ENCODE results near the gene TMCC3. TPM values are rescaled to one million over a fixed set of nuclear protein-coding genes. Genes with fewer than 3 reads are reported as not detected.

Gene TMCC3
- total RNA-seq, 1 experiment from 2014 or later: 1.9 TPM

GRCh38 chr12:94643606-94644005 is 6.8 kb downstream of the TMCC3 start:
- no TSS peak for BruUV-seq (replicated peaks)
- H3K9me3 Mint-ChIP-seq (ENCODE audit: unreplicated experiment): no peaks in the 10 kb centered on the region
- peak overlapping the region; percentile 62 for H3K4me3 Mint-ChIP-seq (ENCODE audit: unreplicated experiment)
- peaks cover 27% of the 10 kb centered on the region for H3K4me1 Mint-ChIP-seq (ENCODE audit: insufficient read depth, unreplicated experiment)
- ChIA-PET POLR2A (interaction anchor here (0.5 to 1.7 kb wide), 5 partner anchors 13 to 515 kb away, joined by 3 to 6 read pairs (median 3); no protein-coding TSS in a partner anchor), CTCF (interaction anchor here (0.6 to 0.7 kb wide), 2 partner anchors 112 to 1155 kb away, joined by 3 to 4 read pairs; no protein-coding TSS in a partner anchor)
- H3K36me3 Mint-ChIP-seq (ENCODE audit: insufficient read depth, unreplicated experiment): no peaks in the 10 kb centered on the region
- no peak for TF ChIP-seq CTCF (IDR thresholded peaks at IDR 0.05; ENCODE audit: unreplicated experiment)
- DNase-seq (ENCODE audit: unreplicated experiment): peak; percentile 18
- no peaks in the 10 kb centered on the region for H3K27me3 Mint-ChIP-seq (ENCODE audit: insufficient read depth, unreplicated experiment)
- H3K27ac Mint-ChIP-seq (ENCODE audit: low read depth, unreplicated experiment): peak overlapping the region; percentile 77
- intact Hi-C loops (cut with micrococcal nuclease): loop anchor here (1.0 to 5.0 kb wide), 5 partner anchors 24 to 119 kb away; no protein-coding TSS in a partner anchor

- TF ChIP-seq CTCF (IDR thresholded peaks at IDR 0.05; ENCODE audit: unreplicated experiment): no peak
- Mint-ChIP-seq H3K27me3 (ENCODE audit: insufficient read depth, unreplicated experiment) (no peaks in the 10 kb centered on the region), H3K27ac (ENCODE audit: low read depth, unreplicated experiment) (peak overlapping the region; percentile 85), H3K36me3 (ENCODE audit: insufficient read depth, unreplicated experiment) (no peaks in the 10 kb centered on the region), H3K4me3 (ENCODE audit: unreplicated experiment) (no peak overlapping the region), H3K4me1 (ENCODE audit: insufficient read depth, unreplicated experiment) (peaks cover 29% of the 10 kb centered on the region), H3K9me3 (ENCODE audit: unreplicated experiment) (no peaks in the 10 kb centered on the region)
- POLR2A ChIA-PET: interaction anchor here (0.5 to 1.7 kb wide), 5 partner anchors 19 to 715 kb away, joined by 3 to 11 read pairs (median 3); no protein-coding TSS in a partner anchor
- intact Hi-C loops (cut with micrococcal nuclease): loop anchor here (5.0 kb wide), 1 partner anchor 121 kb away; no protein-coding TSS in a partner anchor
- DNase-seq (ENCODE audit: unreplicated experiment): no peak
- CTCF ChIA-PET: no interaction called here
- no TSS peak for BruUV-seq (replicated peaks)
These were observed 9.1 kb downstream of the TMCC3 start for GRCh38 chr12:94641283-94641682.

DNA sequence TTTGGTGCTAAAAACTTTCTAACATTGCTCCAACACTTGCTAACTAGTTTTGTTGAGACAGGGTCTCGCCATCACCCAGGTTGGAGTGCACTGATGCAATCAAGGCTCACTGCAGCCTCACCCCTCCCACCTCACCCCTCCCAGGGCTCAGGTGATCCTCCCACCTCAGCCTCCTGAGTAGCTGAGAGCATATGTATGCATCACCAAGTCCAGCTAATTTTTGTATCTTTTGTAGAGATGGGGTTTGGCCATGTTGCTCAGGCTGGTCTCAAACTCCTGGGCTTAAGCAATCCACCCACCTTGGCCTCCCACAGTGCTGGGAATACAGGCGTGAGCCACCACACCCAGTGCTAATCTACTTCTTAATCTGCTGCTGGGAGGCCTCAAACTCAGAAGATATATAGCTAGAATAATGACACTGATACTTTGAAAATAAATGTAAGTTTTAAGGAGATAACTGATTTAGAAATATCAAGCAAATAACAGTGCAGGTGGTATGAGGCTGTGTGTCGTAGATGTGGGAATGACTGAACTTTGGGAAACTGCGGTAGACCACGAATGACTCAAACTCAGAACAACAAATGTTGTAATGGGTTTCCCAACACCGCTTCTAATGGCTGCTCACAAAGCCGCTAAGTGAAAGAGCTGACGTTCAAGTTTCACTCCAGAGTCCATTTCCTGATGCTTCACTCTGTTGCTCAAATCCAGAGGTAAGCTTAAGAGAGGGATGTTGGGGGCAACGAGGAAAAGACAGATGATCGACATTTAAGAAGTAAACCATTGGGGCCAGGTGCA is 10.0 kb downstream of the TMCC3 start:
- intact Hi-C loops (cut with micrococcal nuclease): loop anchor here (1.0 to 5.0 kb wide), 2 partner anchors 21 to 122 kb away; no protein-coding TSS in a partner anchor
- H3K4me1 Mint-ChIP-seq (ENCODE audit: insufficient read depth, unreplicated experiment): peaks cover 29% of the 10 kb centered on the region
- H3K9me3 Mint-ChIP-seq (ENCODE audit: unreplicated experiment): no peaks in the 10 kb centered on the region
- ChIA-PET POLR2A (interaction anchor here (0.5 to 2.0 kb wide), 7 partner anchors 18 to 714 kb away, joined by 3 to 11 read pairs (median 3); no protein-coding TSS in a partner anchor), CTCF (interaction anchor here (0.6 to 1.3 kb wide), 2 partner anchors 17 to 38 kb away, joined by 3 to 4 read pairs; no protein-coding TSS in a partner anchor)
- H3K27me3 Mint-ChIP-seq (ENCODE audit: insufficient read depth, unreplicated experiment): no peaks in the 10 kb centered on the region
- BruUV-seq (replicated peaks): no TSS peak
- H3K4me3 Mint-ChIP-seq (ENCODE audit: unreplicated experiment): peak overlapping the region; percentile 4
- H3K36me3 Mint-ChIP-seq (ENCODE audit: insufficient read depth, unreplicated experiment): no peaks in the 10 kb centered on the region
- DNase-seq (ENCODE audit: unreplicated experiment): peak; percentile 96
- no peak for TF ChIP-seq CTCF (IDR thresholded peaks at IDR 0.05; ENCODE audit: unreplicated experiment)
- H3K27ac Mint-ChIP-seq (ENCODE audit: low read depth, unreplicated experiment): peak overlapping the region; percentile 85

DNA sequence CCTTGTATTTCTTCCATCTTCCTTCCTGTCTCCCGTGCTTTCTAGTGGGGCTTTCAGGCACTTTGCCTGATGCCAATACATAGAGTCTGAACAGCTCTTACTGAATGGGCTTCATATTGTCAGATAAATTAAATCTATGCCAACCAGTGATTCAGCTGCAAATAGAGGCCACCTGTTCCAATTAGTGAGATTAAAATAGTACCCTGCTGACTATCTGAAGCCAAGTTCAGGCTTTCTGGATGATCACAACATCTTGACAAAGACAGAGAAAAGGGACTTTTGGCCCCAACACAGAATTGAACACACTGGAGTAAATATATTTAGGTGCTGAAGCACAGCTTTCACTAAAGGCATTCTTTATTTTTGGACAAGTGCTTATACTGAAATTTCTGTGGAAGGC is 11.8 kb downstream of the TMCC3 start:
- no peaks in the 10 kb centered on the region for H3K36me3 Mint-ChIP-seq (ENCODE audit: insufficient read depth, unreplicated experiment)
- peaks cover 14% of the 10 kb centered on the region for H3K4me1 Mint-ChIP-seq (ENCODE audit: insufficient read depth, unreplicated experiment)
- H3K27ac Mint-ChIP-seq (ENCODE audit: low read depth, unreplicated experiment): no peak overlapping the region
- H3K9me3 Mint-ChIP-seq (ENCODE audit: unreplicated experiment): no peaks in the 10 kb centered on the region
- ChIA-PET CTCF (interaction anchor here (0.6 to 1.0 kb wide), 2 partner anchors 16 to 124 kb away, joined by 3 to 4 read pairs; no protein-coding TSS in a partner anchor), POLR2A (interaction anchor here (0.6 to 2.3 kb wide), 3 partner anchors 17 to 365 kb away, joined by 3 to 32 read pairs (median 3); no protein-coding TSS in a partner anchor)
- no peak for TF ChIP-seq CTCF (IDR thresholded peaks at IDR 0.05; ENCODE audit: unreplicated experiment)
- no peaks in the 10 kb centered on the region for H3K27me3 Mint-ChIP-seq (ENCODE audit: insufficient read depth, unreplicated experiment)
- H3K4me3 Mint-ChIP-seq (ENCODE audit: unreplicated experiment): no peak overlapping the region
- BruUV-seq (replicated peaks): no TSS peak
- intact Hi-C loops (cut with micrococcal nuclease): no loop called here
- no peak for DNase-seq (ENCODE audit: unreplicated experiment)

Measured in MCF 10A (cell line).